ENCODE results near the gene GYPA. TPM values are rescaled to one million over a fixed set of nuclear protein-coding genes. Genes with fewer than 3 reads are reported as not detected.
"Not testable (repeated sequence)": the region's sequence is repeated elsewhere in the genome, so short reads cannot be mapped to it uniquely, and the experiment has no call there.

The GYPA gene
- 10 to 100 TPM in 1 of 7 donors, 1 to 10 TPM in 2, under 1 TPM in 3, not detected in 1; 0.60 to 27.8 (median 0.86) TPM for total RNA-seq
- 1 to 10 TPM in 1 of 3 donors, under 1 TPM in 1, not detected in 1; 0.06 to 1.0 TPM for polyA plus RNA-seq
- long read RNA-seq, donor 1, transcript GYPA-213 (7 exons, 2,695 nt), result major isoform, 38 of 47 reads
- long read RNA-seq, donor 1, partial matches to known transcripts, result 0 of 47 reads
- long read RNA-seq, donor 1, other reads (novel, unspliced or antisense), result 0 of 47 reads
- long read RNA-seq, donor 2, transcript GYPA-213 (7 exons, 2,695 nt), result major isoform, 107 of 130 reads
- long read RNA-seq, donor 2, transcript GYPA-214 (6 exons, 956 nt), result minor isoform, 5 of 130 reads
- long read RNA-seq, donor 2, partial matches to known transcripts, result 7 of 130 reads
- long read RNA-seq, donor 2, other reads (novel, unspliced or antisense), result 0 of 130 reads

DNA sequence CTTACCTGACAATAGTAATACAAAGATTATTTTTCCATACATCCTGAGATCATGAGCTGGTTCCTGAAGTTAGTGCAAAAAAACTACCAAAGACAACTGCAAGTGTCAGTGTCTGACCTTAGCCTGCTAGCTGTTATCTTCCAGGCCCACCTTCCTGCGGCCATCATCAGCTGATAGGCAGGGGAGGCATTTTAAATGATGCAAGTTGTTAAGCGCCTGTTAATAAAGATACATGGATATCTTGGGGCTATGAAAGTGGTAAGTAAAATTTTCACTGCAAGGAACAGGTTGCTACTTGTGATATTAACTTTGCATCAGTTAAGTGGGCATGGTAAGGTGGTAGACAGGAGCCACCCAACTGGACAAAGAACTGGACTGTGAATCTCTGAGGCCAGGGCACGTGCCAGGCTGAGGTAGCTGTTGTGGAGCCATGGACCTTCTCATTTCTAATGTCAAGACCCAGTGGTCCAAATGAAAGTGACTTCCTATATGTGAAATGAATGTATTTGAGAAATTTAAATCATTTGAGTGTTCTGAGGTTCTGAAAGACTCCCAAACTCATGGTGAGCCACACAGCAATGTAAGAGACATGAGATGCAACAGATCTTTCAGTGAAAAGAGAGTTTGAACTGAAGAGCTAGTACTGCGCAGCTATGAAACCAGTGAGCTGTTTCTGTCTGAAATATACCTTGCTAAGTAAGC lies at the start of gene GYPA:
GYPA (minus strand) TSS at position 125 of the 702 bp plus-strand sequence; CDS start at position 42, 83 bp downstream.
- H3K4me3 ChIP-seq; H3K27ac ChIP-seq; H3K9me3 ChIP-seq; H3K4me1 ChIP-seq; intact Hi-C loops (cut with DNase I; ENCODE audit: low total_unique reads); H3K27me3 ChIP-seq (replicated peaks in 1 of 7); DNase-seq; H3K36me3 ChIP-seq: not testable (repeated sequence)
- WGBS, 5 donors, result 84 to 98% (median 90%) methylated on average over 3 to 4 of the region's 4 CpGs

DNA sequence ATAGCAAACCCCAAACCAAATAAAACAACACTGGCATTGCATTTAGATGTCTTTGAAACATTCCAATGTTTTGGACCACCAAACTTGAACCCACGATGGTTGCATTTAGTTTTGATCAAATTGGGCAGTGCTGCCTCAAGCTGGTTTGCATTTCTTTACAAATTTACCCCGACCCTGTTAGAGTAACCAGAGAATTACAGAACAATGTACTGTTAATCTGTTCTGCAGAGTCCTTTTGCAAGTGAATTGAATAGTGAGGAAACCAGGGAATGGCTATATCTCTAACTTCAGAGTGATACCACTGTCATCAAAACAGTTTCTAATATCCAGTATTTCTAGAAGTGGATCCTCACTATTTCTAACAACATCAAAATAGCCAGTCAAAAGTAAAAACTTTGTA lies 49.5 kb upstream of the GYPA start:
- H3K4me1 ChIP-seq, result no peaks in the 10 kb centered on the region
- no peaks in the 10 kb centered on the region for H3K36me3 ChIP-seq
- H3K27me3 ChIP-seq (replicated peaks in 1 of 7), result peaks cover 0 to 4% (median 0%) of the 10 kb centered on the region in 7 donors
- no peak overlapping the region for H3K4me3 ChIP-seq
- intact Hi-C loops (cut with DNase I; ENCODE audit: low total_unique reads), result no loop called here
- 27 to 45% (median 41%) methylated on average over 2 of the region's 2 CpGs for WGBS, 5 donors
- H3K9me3 ChIP-seq, result no peaks in the 10 kb centered on the region
- no peak for TF ChIP-seq POLR2A (IDR thresholded peaks at IDR 0.05)
- TF ChIP-seq POLR2AphosphoS5 (IDR thresholded peaks at IDR 0.05), result no peak
- TF ChIP-seq, protein P1, sequence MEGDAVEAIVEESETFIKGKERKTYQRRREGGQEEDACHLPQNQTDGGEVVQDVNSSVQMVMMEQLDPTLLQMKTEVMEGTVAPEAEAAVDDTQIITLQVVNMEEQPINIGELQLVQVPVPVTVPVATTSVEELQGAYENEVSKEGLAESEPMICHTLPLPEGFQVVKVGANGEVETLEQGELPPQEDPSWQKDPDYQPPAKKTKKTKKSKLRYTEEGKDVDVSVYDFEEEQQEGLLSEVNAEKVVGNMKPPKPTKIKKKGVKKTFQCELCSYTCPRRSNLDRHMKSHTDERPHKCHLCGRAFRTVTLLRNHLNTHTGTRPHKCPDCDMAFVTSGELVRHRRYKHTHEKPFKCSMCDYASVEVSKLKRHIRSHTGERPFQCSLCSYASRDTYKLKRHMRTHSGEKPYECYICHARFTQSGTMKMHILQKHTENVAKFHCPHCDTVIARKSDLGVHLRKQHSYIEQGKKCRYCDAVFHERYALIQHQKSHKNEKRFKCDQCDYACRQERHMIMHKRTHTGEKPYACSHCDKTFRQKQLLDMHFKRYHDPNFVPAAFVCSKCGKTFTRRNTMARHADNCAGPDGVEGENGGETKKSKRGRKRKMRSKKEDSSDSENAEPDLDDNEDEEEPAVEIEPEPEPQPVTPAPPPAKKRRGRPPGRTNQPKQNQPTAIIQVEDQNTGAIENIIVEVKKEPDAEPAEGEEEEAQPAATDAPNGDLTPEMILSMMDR (IDR thresholded peaks at IDR 0.05 in 8 of 11, conservative IDR thresholded peaks at IDR 0.05 in 3 of 11), result no peak
- no peak for DNase-seq
- H3K27ac ChIP-seq, result no peak overlapping the region

DNA sequence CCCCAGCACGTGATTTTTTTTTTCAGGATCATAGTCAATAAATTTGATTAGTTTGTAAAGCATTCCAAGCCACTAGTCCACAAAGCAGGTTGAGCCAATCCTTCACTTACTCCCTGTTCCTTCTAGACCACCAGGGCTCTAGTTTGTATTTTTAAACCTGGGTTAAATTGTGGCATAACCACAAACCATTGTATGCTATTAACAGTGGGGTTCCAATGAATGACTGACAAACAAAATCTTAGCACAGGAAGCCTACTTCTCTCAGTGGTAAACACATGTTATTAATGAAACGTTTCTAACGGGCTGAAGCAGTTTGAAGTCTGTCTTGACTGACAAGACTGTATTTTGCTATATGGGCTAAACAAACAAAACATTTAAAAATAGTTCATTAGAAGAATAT lies 48.6 kb upstream of the GYPA start:
- Histone ChIP-seq H3K4me3 (no peak overlapping the region), H3K9me3 (no peaks in the 10 kb centered on the region), H3K27me3 (replicated peaks in 1 of 7) (peaks cover 0 to 4% (median 0%) of the 10 kb centered on the region in 7 donors), H3K36me3 (no peaks in the 10 kb centered on the region), H3K4me1 (no peaks in the 10 kb centered on the region), H3K27ac (no peak overlapping the region)
- no peak for TF ChIP-seq POLR2AphosphoS5 (IDR thresholded peaks at IDR 0.05)
- TF ChIP-seq, protein P1 (IDR thresholded peaks at IDR 0.05 in 8 of 11, conservative IDR thresholded peaks at IDR 0.05 in 3 of 11), result no peak
- TF ChIP-seq POLR2A (IDR thresholded peaks at IDR 0.05), result no peak
- intact Hi-C loops (cut with DNase I; ENCODE audit: low total_unique reads), result no loop called here
- DNase-seq, result no peak
- WGBS, 5 donors, result 28 to 36% (median 31%) methylated on average over 3 of the region's 3 CpGs

DNA sequence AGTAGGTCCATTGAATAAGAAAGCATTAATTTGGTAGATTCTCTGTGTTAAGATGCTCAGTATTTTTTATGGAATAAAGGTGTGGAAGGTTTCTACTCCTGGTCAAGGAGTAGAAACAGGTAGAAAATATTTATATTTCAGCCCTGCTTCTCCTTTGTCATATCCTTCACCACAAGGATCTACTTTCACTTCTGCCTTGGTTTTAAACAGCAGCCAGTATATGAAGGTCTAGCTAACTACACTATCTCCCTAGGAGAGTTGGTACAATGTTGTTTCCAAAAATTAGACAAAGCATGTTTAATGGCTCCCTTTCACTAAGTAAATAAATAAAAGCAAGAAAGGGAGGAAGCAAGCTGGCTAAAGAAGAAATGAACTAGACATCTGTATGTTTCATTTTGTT lies 44.6 kb upstream of the GYPA start:
- H3K4me3 ChIP-seq, result no peak overlapping the region
- TF ChIP-seq, protein P1 (IDR thresholded peaks at IDR 0.05 in 8 of 11, conservative IDR thresholded peaks at IDR 0.05 in 3 of 11), result no peak
- no peak for TF ChIP-seq POLR2AphosphoS5 (IDR thresholded peaks at IDR 0.05)
- TF ChIP-seq POLR2A (IDR thresholded peaks at IDR 0.05), result no peak
- H3K27ac ChIP-seq, result no peak overlapping the region
- H3K36me3 ChIP-seq, result no peaks in the 10 kb centered on the region
- H3K9me3 ChIP-seq, result no peaks in the 10 kb centered on the region
- peaks cover 0 to 5% (median 0%) of the 10 kb centered on the region in 6 donors for H3K4me1 ChIP-seq
- no peak for DNase-seq
- intact Hi-C loops (cut with DNase I; ENCODE audit: low total_unique reads), result no loop called here
- no peaks in the 10 kb centered on the region for H3K27me3 ChIP-seq (replicated peaks in 1 of 7)

All from spleen (tissue), 13 donors.